Left renal pelvis (tissue), 4 donors: Measurements from ENCODE around the gene VPS45. TPM values are rescaled to one million over a fixed set of nuclear protein-coding genes. Genes with fewer than 3 reads are reported as not detected.

Experiments
- DNase-seq, 4 donors: peaks; one replicate each; pipeline ENCODE4 v3.0.0-alpha.2; 2013; ENCODE audit warnings: low read depth in 4 of 4, low spot score in 3 of 4
- polyA plus RNA-seq, 4 donors: library from polyadenylated mRNA; unstranded; fragments of 120-200 nt; gene quantifications; one replicate each; pipeline ENCODE4 v1.2.1, GENCODE V29; 2013; ENCODE audit not compliant: insufficient read length in 4 of 4

The VPS45 gene
- polyA plus RNA-seq, 4 donors = 64.1 to 83.9 (median 67.2) TPM

- no peak for DNase-seq
Measured at GRCh38 chr1:150072959-150073358, 5.4 kb downstream of the VPS45 start.

GRCh38 chr1:150073516-150073915 lies 5.9 kb downstream of the VPS45 start:
- DNase-seq = no peak

- no peak for DNase-seq
Measured at GRCh38 chr1:150076066-150076465, 8.5 kb downstream of the VPS45 start.

- DNase-seq = no peak
Measured at GRCh38 chr1:150076985-150077384, 9.4 kb downstream of the VPS45 start.

- no peak for DNase-seq
Measured at GRCh38 chr1:150080784-150081183, 13.2 kb downstream of the VPS45 start.

GRCh38 chr1:150082494-150082893 lies 14.9 kb downstream of the VPS45 start:
- no peak for DNase-seq

- no peak for DNase-seq
Measured at GRCh38 chr1:150083907-150084306, 16.3 kb downstream of the VPS45 start.

GRCh38 chr1:150085406-150085805 lies 17.8 kb downstream of the VPS45 start:
- no peak for DNase-seq

GRCh38 chr1:150087415-150087814 lies 19.8 kb downstream of the VPS45 start:
- no peak for DNase-seq

GRCh38 chr1:150089846-150090520 lies 22.4 kb downstream of the VPS45 start:
- DNase-seq = no peak

GRCh38 chr1:150092180-150092791 lies 24.7 kb downstream of the VPS45 start:
- no peak for DNase-seq

- no peak for DNase-seq
Measured at GRCh38 chr1:150093805-150094204, 26.2 kb downstream of the VPS45 start.

GRCh38 chr1:150094734-150095265 lies 27.2 kb downstream of the VPS45 start:
- DNase-seq = no peak

GRCh38 chr1:150102986-150103385 lies 35.4 kb downstream of the VPS45 start:
- no peak for DNase-seq

- DNase-seq = no peak
Measured at GRCh38 chr1:150106341-150106740, 38.8 kb downstream of the VPS45 start.

GRCh38 chr1:150109586-150109985 lies 42.0 kb downstream of the VPS45 start:
- no peak for DNase-seq

- no peak for DNase-seq
Measured at GRCh38 chr1:150110116-150110515, 42.5 kb downstream of the VPS45 start.

- DNase-seq = no peak
Measured at GRCh38 chr1:150111670-150112069, 44.1 kb downstream of the VPS45 start.

- DNase-seq = no peak
Measured at GRCh38 chr1:150115121-150115520, 47.5 kb downstream of the VPS45 start.

- no peak for DNase-seq
Measured at GRCh38 chr1:150118716-150119115, 51.1 kb downstream of the VPS45 start.

GRCh38 chr1:150121236-150121862 lies 53.8 kb downstream of the VPS45 start:
- DNase-seq = no peak

- DNase-seq = no peak
Measured at GRCh38 chr1:150126811-150127210, 59.2 kb downstream of the VPS45 start.
